Measurements from ENCODE around the gene CSTB. TPM values are rescaled to one million over a fixed set of nuclear protein-coding genes. Genes with fewer than 3 reads are reported as not detected.

CSTB gene
- total and polyA plus RNA-seq, 4 donors: 3.8 to 62.4 (median 33.7) TPM

GRCh38 chr21:43726686-43727518 is 49.2 kb downstream of the CSTB start:
- peak overlapping the region; percentile 99 for H3K27ac ChIP-seq (ENCODE audit: low read depth in 1 of 2, low read length in 2 of 2)
- no peak for TF ChIP-seq RXRA (IDR thresholded peaks at IDR 0.05)
- no peak for TF ChIP-seq HNF4A (conservative IDR thresholded peaks at IDR 0.05)
- TF ChIP-seq FOXA2 (IDR thresholded peaks at IDR 0.05): no peak
- TF ChIP-seq ATF3 (IDR thresholded peaks at IDR 0.05): no peak
- TF ChIP-seq FOXA1 (IDR thresholded peaks at IDR 0.05): no peak
- no peak for TF ChIP-seq TAF1 (conservative IDR thresholded peaks at IDR 0.05)
- no peak for TF ChIP-seq NR2F2 (IDR thresholded peaks at IDR 0.05)
- no peak for TF ChIP-seq GABPA (IDR thresholded peaks at IDR 0.05 in 1 of 2, conservative IDR thresholded peaks at IDR 0.05 in 1 of 2)
- TF ChIP-seq SP1 (IDR thresholded peaks at IDR 0.05): no peak
- no peak for TF ChIP-seq RAD21 (IDR thresholded peaks at IDR 0.05)
- TF ChIP-seq JUND (IDR thresholded peaks at IDR 0.05): no peak
- TF ChIP-seq HNF4G (IDR thresholded peaks at IDR 0.05): no peak
- no peak for TF ChIP-seq YY1 (IDR thresholded peaks at IDR 0.05)
- H3K4me3 ChIP-seq (ENCODE audit: low read depth in 1 of 3, low read length in 3 of 3): no peak overlapping the region
- no peak overlapping the region for H3K9ac ChIP-seq (ENCODE audit: low read depth in 1 of 2, low read length in 2 of 2)
- no peak for DNase-seq (ENCODE audit: low spot score)
- 55% methylated on average over 21 of the region's 21 CpGs for WGBS
- H3K27me3 ChIP-seq (ENCODE audit: control insufficient read depth in 4 of 4, insufficient read depth in 4 of 4, low read length in 3 of 4): no peaks in the 10 kb centered on the region
- peaks cover 26 to 55% (median 41%) of the 10 kb centered on the region in 4 donors for H3K4me1 ChIP-seq (ENCODE audit: control insufficient read depth in 4 of 4, insufficient read depth in 4 of 4, low read length in 3 of 4)
- H3K36me3 ChIP-seq (ENCODE audit: control insufficient read depth in 4 of 4, insufficient read depth in 3 of 4, low read depth in 1 of 4, low read length in 3 of 4): peaks cover 0 to 4% (median 0%) of the 10 kb centered on the region in 4 donors
- H3K9me3 ChIP-seq (ENCODE audit: control insufficient read depth in 4 of 4, low read length in 3 of 4): no peaks in the 10 kb centered on the region

Small RNAs within 50 kb of the gene (small RNA-seq; reads per million reads assigned to genes)
- not detected for gene AP001052.1

Other genes with a start within 250 kb of the CSTB start
- under 1 TPM; 0.14 to 0.33 TPM for gene HSF2BP, start 116.8 kb downstream of the CSTB start, total RNA-seq
- under 1 TPM in 1 of 2 donors, not detected in 1; 0.16 TPM for gene HSF2BP, start 116.8 kb downstream of the CSTB start, polyA plus RNA-seq
- gene RRP1B, start 116.7 kb downstream of the CSTB start, total RNA-seq: 10 to 100 TPM in 1 of 2 donors, 1 to 10 TPM in 1; 9.2 to 12.6 TPM
- 1 to 10 TPM; 7.3 to 7.6 TPM for gene RRP1B, start 116.7 kb downstream of the CSTB start, polyA plus RNA-seq
- 100 to 1,000 TPM in 1 of 2 donors, 10 to 100 TPM in 1; 20.5 to 104 TPM for gene PDXK, start 57.2 kb downstream of the CSTB start, total RNA-seq
- 10 to 100 TPM; 34.7 to 35.0 TPM for gene PDXK, start 57.2 kb downstream of the CSTB start, polyA plus RNA-seq
- 10 to 100 TPM in 1 of 2 donors, 1 to 10 TPM in 1; 5.4 to 15.0 TPM for gene RRP1, start 13.3 kb upstream of the CSTB start, total RNA-seq
- gene RRP1, start 13.3 kb upstream of the CSTB start, polyA plus RNA-seq: 1 to 10 TPM; 7.4 to 8.0 TPM
- gene AGPAT3, start 88.9 kb upstream of the CSTB start, total RNA-seq: 100 to 1,000 TPM in 1 of 2 donors, 10 to 100 TPM in 1; 60.7 to 148 TPM
- gene AGPAT3, start 88.9 kb upstream of the CSTB start, polyA plus RNA-seq: 10 to 100 TPM; 32.3 to 58.9 TPM
- 10 to 100 TPM; 16.6 to 24.9 TPM for gene TRAPPC10, start 236.0 kb upstream of the CSTB start, total RNA-seq
- 1 to 10 TPM; 4.9 to 7.2 TPM for gene TRAPPC10, start 236.0 kb upstream of the CSTB start, polyA plus RNA-seq